Activated naive CD8-positive, alpha-beta T cell (primary cell): ENCODE results near the gene DPYD.

ENCODE experiments used
- H3K27ac Mint-ChIP-seq: one replicate; pipeline ENCODE4 v1.8.0; 2021; ENCODE audit warnings: mixed read lengths
- H3K27me3 Mint-ChIP-seq: one replicate; pipeline ENCODE4 v1.8.0; 2021; ENCODE audit warnings: mixed read lengths
- H3K36me3 Mint-ChIP-seq: one replicate; pipeline ENCODE4 v1.8.0; 2021; ENCODE audit warnings: mixed read lengths
- H3K4me1 Mint-ChIP-seq: one replicate; pipeline ENCODE4 v1.8.0; 2021; ENCODE audit warnings: low read depth, mixed read lengths
- H3K4me3 Mint-ChIP-seq: one replicate; pipeline ENCODE4 v1.8.0; 2021; ENCODE audit warnings: mild to moderate bottlenecking, mixed read lengths
- H3K9me3 Mint-ChIP-seq: one replicate; pipeline ENCODE4 v1.8.0; 2021; ENCODE audit warnings: low read depth, mixed read lengths

Gene DPYD

DNA sequence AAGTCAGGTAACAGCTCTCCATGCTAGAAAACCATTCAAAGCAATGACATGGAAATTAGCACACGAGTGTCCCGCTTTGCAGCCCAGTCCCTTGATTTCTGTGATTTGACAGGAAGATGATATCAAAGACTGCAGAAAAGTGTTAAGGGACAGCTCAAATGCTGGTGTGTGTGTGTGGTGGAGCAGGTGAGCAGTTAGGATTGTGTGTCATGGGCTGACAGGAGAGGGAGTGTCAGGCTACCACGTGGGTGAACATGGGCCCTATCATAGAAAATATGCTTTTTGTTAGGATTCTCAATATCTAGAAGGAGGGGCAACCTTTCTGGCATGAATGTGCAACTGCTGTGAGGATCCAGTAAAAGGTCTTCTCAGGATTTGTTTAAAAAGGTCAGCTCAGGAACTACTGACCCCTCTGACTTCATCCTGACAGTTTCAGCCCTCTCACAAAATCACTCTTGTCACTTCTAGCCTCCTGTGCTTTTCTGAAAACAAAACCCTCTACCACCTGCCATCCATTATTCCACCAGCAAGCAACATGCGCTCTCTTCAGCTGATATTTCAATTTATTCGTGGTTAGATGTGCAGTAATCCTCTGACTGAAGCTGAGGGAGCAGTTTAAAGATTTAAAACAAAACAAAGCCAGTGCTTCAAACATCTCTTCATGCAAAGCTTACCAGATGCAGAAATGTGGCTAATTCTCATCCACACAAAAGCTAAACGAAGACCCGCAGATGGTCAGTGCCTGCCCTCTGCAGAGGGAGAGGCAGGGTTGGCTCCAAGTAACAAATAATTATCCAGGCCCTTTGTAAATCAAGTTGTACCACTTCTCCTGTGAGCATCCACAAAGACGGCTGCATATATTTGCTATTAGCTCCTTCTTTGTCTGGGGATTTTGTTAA lies 801.3 kb downstream of the DPYD start:
- H3K4me1 Mint-ChIP-seq: no peaks in the 10 kb centered on the region
- no peaks in the 10 kb centered on the region for H3K9me3 Mint-ChIP-seq
- peaks cover 32% of the 10 kb centered on the region for H3K36me3 Mint-ChIP-seq
- H3K4me3 Mint-ChIP-seq: no peak overlapping the region
- no peak overlapping the region for H3K27ac Mint-ChIP-seq
- H3K27me3 Mint-ChIP-seq: no peaks in the 10 kb centered on the region

DNA sequence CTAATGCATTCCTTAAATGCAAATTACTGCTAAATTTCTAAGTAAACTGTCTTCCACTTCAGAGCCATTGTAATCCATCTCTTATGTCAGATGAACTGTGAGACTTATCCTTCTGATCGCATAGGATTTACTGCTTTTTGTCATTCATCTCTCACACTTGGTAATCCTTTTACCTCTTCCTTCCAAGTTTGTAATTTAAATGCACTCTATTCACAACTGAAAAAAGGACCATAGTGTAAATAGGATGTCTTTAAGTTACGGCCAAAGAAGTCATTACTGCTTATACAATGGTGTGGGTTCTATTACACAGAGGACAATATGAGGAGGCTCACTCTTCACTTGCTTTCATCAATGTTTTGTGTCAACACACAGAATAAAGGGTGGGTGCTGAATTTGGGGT lies 806.0 kb downstream of the DPYD start:
- no peaks in the 10 kb centered on the region for H3K9me3 Mint-ChIP-seq
- no peaks in the 10 kb centered on the region for H3K4me1 Mint-ChIP-seq
- no peaks in the 10 kb centered on the region for H3K27me3 Mint-ChIP-seq
- no peak overlapping the region for H3K4me3 Mint-ChIP-seq
- peaks cover 29% of the 10 kb centered on the region for H3K36me3 Mint-ChIP-seq
- H3K27ac Mint-ChIP-seq: no peak overlapping the region

DNA sequence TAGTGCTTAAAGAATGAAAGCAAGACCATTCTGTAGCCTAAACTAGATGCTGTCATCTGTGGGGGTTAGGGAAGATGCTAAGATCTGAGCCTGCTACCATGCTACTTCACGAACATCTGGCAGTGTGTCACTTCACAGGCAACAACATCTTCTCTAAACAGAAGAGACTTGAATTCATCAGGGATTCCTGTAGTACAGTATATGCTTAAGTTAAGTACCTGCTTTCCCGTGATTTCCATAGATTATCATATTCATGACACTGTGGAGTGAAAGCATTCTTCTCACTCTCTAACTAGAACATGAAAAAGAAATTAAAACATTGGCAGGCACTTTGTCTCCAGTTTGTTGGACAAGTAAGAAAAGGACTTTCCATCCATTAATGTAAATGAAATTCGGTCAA lies 808.4 kb downstream of the DPYD start:
- Mint-ChIP-seq H3K36me3 (peaks cover 26% of the 10 kb centered on the region), H3K27ac (no peak overlapping the region), H3K27me3 (no peaks in the 10 kb centered on the region), H3K4me3 (no peak overlapping the region), H3K9me3 (no peaks in the 10 kb centered on the region), H3K4me1 (no peaks in the 10 kb centered on the region)

DNA sequence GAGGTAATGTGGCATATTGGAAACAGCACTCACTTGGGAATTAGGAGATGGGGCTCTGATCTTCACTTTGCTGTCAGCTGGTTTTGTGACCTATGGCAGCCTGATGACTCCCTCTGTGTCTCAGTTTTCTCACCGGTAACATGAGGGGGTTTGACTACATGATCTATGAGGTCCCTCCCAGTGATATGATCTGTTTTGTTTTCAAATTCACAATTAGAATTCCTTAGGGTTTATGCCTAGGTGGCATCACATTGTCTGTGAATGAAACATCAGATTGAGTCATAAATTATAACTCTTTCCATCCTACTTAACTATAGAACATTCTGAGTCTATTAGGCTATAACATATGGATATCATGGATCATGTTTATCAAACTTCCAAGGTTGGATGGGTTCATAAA lies 812.7 kb downstream of the DPYD start:
- Mint-ChIP-seq H3K9me3 (no peaks in the 10 kb centered on the region), H3K27ac (no peak overlapping the region), H3K27me3 (no peaks in the 10 kb centered on the region), H3K4me1 (no peaks in the 10 kb centered on the region), H3K36me3 (peaks cover 33% of the 10 kb centered on the region), H3K4me3 (no peak overlapping the region)

DNA sequence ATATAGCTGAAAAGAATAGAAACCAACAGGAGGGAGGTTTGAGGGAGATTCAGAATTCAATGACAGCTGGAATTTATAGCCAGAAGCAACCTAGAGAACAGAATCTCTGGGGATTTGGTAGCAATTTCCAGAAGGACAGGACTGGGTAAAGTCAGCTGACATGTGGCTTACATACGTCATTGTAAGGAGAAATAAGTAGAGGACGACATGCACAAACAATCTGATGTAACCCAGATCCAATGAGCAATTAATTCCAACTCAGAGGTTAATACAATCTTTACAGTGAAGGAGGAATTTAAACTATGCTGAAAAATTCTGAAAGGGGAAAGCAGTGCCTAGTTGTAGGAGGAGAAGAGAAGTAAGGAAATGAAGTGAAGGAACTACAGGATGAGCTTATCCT lies 815.3 kb downstream of the DPYD start:
- H3K36me3 Mint-ChIP-seq: peaks cover 29% of the 10 kb centered on the region
- no peak overlapping the region for H3K4me3 Mint-ChIP-seq
- H3K27me3 Mint-ChIP-seq: no peaks in the 10 kb centered on the region

DNA sequence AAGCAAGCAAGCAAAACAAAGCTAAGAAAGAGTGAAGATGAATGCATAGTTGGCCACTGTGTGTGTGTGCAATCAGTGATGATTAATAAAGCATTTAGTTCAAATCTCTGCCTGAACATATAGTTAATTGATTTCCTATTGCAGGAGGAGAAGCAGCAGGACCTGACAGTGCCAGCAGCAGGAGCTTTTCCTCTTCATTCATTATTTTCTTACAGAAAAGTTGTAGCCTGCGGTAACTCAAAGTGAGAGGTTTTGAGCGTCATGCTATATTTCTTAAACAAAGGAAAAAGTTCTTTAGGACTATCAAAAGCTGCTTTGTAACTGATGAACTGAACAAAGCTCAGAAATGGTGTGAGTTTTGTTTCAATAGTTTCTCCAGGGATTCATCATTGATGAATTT lies 819.3 kb downstream of the DPYD start:
- H3K27ac Mint-ChIP-seq: no peak overlapping the region
- H3K27me3 Mint-ChIP-seq: no peaks in the 10 kb centered on the region
- peaks cover 34% of the 10 kb centered on the region for H3K36me3 Mint-ChIP-seq
- no peak overlapping the region for H3K4me3 Mint-ChIP-seq
- no peaks in the 10 kb centered on the region for H3K4me1 Mint-ChIP-seq
- H3K9me3 Mint-ChIP-seq: no peaks in the 10 kb centered on the region

More for the DNA sequence above, 815.3 kb downstream of the DPYD start:
- H3K27ac Mint-ChIP-seq: no peak overlapping the region
- H3K4me1 Mint-ChIP-seq: no peaks in the 10 kb centered on the region
- no peaks in the 10 kb centered on the region for H3K9me3 Mint-ChIP-seq

DNA sequence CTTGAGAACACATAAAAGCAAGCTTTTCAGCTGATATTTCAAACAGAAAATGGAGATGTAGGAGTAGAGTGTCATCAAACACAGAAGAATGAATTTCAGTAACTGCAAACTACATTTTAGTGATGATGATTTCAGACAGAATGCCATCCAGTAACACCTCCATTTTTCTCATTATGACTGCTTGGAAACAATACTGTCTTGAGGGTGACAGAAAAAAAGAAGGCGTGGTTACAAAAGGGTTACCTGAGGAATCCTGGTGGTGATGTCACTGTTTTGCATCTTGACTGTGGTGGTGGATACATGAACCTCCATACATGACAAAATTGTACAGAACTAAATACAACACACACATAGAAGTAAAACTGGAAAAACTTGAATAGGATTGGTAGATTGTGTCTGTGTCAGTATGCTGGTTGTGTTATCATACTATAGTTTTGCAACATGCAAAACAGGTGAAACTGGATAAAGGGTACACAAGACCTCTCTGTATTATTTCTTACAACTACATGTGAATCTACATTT lies 823.4 kb downstream of the DPYD start:
- H3K9me3 Mint-ChIP-seq: no peaks in the 10 kb centered on the region
- no peaks in the 10 kb centered on the region for H3K4me1 Mint-ChIP-seq
- peaks cover 19% of the 10 kb centered on the region for H3K36me3 Mint-ChIP-seq
- H3K4me3 Mint-ChIP-seq: no peak overlapping the region
- no peak overlapping the region for H3K27ac Mint-ChIP-seq
- H3K27me3 Mint-ChIP-seq: no peaks in the 10 kb centered on the region

DNA sequence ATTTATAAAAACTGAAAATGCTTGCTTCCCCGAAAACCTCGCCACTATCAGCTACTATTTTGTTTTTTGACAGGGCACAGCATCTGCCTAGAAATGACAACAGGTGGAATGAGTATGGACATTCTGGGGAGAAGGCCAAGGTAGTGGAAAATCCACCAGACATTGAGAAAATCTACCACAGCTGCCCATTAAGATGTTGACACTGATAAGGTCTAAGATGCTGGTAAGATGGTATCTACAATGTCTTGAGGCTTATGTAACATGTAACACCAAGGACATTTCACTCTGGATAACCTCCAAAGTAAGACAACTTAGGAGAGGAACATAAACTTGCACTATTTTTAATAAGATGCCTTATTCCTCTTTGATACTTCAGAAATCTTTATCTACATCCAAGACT lies 825.1 kb downstream of the DPYD start:
- Mint-ChIP-seq H3K36me3 (peaks cover 29% of the 10 kb centered on the region), H3K9me3 (no peaks in the 10 kb centered on the region), H3K27me3 (no peaks in the 10 kb centered on the region), H3K4me3 (no peak overlapping the region), H3K4me1 (no peaks in the 10 kb centered on the region), H3K27ac (no peak overlapping the region)

DNA sequence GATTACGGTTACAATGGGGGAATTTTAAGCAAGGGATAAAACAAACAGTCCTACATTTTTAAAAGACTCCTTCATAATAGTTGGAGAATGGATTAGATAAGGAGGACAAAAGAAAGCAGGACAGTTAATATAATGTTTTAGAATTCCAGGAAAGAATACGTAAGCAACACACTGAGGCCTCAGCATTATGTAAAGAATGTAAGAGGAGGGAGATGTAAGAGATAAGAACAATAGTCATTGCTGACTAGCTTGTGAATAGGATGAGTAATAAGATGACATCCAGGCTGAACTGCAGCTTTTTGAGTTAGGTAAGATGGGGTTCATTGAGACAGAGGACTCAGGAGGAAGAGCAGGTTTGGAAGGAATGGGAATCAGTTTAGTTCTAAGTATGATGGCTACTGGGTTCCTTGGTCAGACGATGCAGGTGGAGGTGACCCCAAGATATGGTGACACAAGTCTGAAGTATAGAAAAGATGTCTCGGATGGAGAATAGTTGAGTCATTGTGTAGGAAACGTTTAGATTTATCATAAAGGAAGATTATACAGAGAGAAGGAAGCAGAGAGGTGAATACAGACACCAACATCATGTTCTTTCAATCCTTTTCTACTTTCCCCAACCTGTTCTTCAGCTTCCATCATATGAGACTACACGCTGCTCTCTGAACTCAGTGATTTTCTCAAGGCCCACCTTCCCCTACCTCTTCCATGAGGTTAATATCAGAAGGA lies 826.4 kb downstream of the DPYD start:
- Mint-ChIP-seq H3K4me1 (no peaks in the 10 kb centered on the region), H3K9me3 (no peaks in the 10 kb centered on the region), H3K4me3 (no peak overlapping the region), H3K27ac (no peak overlapping the region), H3K36me3 (peaks cover 33% of the 10 kb centered on the region), H3K27me3 (no peaks in the 10 kb centered on the region)

DNA sequence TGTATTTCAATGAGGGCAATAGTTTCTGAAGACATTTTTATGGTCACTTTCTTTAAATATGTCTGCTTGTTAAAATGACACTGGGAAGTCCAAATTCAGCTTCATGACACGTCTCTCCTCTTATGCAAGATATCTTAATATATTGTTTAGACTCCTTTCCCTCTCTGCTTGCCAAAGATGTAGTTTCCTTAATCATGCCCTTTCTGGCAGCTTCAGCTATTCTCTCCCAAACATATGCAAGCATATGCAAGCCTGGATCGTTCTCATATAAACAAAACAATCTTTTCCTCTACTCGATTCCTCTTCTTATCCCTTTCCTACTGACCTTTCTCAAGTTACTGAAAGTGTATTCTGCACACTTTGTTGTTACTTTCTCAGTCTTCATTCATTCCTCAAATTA lies 827.1 kb downstream of the DPYD start:
- no peak overlapping the region for H3K4me3 Mint-ChIP-seq
- no peak overlapping the region for H3K27ac Mint-ChIP-seq
- peaks cover 32% of the 10 kb centered on the region for H3K36me3 Mint-ChIP-seq
- no peaks in the 10 kb centered on the region for H3K9me3 Mint-ChIP-seq
- no peaks in the 10 kb centered on the region for H3K4me1 Mint-ChIP-seq
- no peaks in the 10 kb centered on the region for H3K27me3 Mint-ChIP-seq

DNA sequence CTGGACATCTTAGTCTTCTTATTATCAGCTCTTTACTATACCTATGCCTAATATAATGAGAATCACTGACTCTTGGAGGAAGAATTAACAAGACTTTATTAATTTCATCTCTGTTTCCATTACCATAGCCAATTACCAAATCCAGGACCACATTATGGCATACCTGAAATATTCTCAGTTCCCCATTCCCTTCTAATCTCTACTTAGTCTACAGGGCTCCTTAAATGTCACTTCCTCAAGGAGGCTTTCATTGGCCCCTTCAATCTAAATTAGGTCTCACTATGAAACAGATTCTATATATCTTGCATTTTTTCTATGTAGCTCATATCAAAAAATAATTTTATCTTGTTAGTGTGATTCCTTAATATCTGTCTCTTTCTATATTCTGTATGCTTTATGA lies 828.0 kb downstream of the DPYD start:
- Mint-ChIP-seq H3K27me3 (no peaks in the 10 kb centered on the region), H3K27ac (no peak overlapping the region), H3K9me3 (no peaks in the 10 kb centered on the region), H3K4me3 (no peak overlapping the region), H3K4me1 (no peaks in the 10 kb centered on the region), H3K36me3 (peaks cover 34% of the 10 kb centered on the region)

DNA sequence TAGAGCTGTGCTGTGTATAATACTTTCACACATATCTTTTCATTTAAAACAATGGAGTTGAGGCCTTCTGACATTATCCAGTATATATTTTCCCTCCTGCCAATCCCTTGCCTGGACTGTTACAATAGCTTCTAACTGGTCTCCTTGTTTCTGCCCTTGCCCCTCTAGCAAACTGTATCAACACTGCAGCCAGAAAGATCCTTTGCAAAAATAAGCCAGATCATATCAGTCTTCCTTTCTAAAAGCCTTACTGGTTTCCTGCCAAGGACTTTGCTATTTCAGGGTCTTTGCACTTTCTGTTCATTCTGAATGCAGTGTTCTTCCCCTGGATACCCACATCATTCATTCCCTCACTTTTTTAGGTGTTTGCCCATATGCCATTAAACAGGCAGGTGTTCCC lies 829.2 kb downstream of the DPYD start:
- Mint-ChIP-seq H3K4me1 (no peaks in the 10 kb centered on the region), H3K36me3 (peaks cover 28% of the 10 kb centered on the region), H3K4me3 (no peak overlapping the region), H3K9me3 (no peaks in the 10 kb centered on the region), H3K27ac (no peak overlapping the region), H3K27me3 (no peaks in the 10 kb centered on the region)

DNA sequence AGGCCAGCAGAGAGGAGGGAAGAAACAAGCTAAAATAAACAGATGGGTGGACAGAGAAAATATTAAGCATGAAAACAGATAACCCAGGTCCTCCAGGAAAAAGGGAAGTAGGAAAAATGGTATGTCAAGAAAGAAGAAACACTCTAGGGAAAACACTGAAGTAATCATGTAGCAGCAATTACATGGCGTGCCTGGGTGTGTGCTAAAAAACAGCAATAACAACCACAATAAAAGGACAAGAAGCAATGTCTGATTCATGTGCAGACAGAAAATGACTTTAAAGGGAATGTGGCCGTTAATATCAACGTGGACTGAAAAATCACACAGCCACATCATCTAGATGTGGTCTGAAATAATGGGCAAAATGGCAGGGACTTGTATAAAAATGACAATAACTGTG lies 829.6 kb downstream of the DPYD start:
- Mint-ChIP-seq H3K4me1 (no peaks in the 10 kb centered on the region), H3K9me3 (no peaks in the 10 kb centered on the region), H3K4me3 (no peak overlapping the region), H3K27ac (no peak overlapping the region), H3K36me3 (peaks cover 28% of the 10 kb centered on the region), H3K27me3 (no peaks in the 10 kb centered on the region)

DNA sequence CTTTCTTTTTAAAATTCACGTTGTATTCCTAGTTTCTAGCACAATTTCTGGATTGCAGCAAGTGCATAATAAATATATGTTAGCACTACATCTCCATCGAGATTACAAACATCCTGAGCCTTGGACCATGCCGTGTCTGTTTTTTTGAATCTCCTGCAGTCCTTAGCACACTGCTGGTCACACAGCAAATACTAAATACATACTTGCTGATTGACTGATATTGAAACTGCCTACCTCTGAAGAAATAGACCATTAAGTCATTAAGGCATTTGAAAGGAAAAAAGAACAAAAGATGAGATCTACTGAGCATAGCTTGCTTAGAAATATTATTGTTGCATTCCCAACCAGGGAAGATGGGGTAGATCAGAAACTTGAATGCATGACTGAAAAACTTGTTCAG lies 830.1 kb downstream of the DPYD start:
- no peak overlapping the region for H3K4me3 Mint-ChIP-seq

DNA sequence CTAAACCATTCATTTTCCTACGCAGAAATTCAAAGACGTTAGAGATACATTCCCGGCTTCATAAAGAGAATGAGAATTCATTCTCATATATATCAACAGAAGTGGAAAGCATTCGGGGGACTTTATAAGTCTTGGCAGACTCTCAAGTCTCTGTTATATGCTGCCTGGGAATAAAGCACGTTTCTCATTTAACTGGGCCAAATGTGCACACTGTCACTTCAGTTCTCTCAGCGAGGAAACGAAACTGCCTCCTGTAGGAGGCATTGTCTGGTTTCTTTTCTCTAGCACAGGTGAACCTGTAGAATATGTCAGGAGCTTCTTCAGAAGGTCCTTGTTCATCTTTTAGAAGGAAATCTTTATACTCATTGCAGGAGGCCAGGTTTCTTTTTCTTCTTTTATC lies 831.7 kb downstream of the DPYD start:
- H3K36me3 Mint-ChIP-seq: peaks cover 25% of the 10 kb centered on the region
- H3K27me3 Mint-ChIP-seq: no peaks in the 10 kb centered on the region
- H3K27ac Mint-ChIP-seq: no peak overlapping the region
- H3K4me3 Mint-ChIP-seq: no peak overlapping the region
- no peaks in the 10 kb centered on the region for H3K9me3 Mint-ChIP-seq
- no peaks in the 10 kb centered on the region for H3K4me1 Mint-ChIP-seq

More for the DNA sequence above, 830.1 kb downstream of the DPYD start:
- Mint-ChIP-seq H3K4me1 (no peaks in the 10 kb centered on the region), H3K9me3 (no peaks in the 10 kb centered on the region), H3K27me3 (no peaks in the 10 kb centered on the region), H3K36me3 (peaks cover 27% of the 10 kb centered on the region), H3K27ac (no peak overlapping the region)
